ENCODE measurements around the gene PSMA8. TPM values are rescaled to one million over a fixed set of nuclear protein-coding genes. Genes with fewer than 3 reads are reported as not detected.
A peak's percentile ranks its signal among the peaks of the same experiment; 100 is the strongest.
"Not testable (repeated sequence)": the region's sequence is repeated elsewhere in the genome, so short reads cannot be mapped to it uniquely, and the experiment has no call there.

Gene PSMA8
- total RNA-seq, 8 experiments from 2014 or later, result not detected

- Histone ChIP-seq H3K4me3 (no peak overlapping the region), H3K27ac (no peak overlapping the region), H3K4me1 (replicated peaks in 1 of 2) (no peaks in the 10 kb centered on the region)
- ATAC-seq (replicated peaks in 6 of 8), result peak in 2 of 8 experiments; percentile 63 to 77
- in situ Hi-C loops (cut with MboI; ENCODE audit: low pct_unique_long_range_greater_than_20kb in 2 of 9, low sequenced_read_pairs in 9 of 9, unreplicated experiment in 9 of 9), result no loop called here
Observed at GRCh38 chr18:26183395-26184112, 49.9 kb downstream of the PSMA8 start.

- WGBS, 10 experiments, result 15 to 100% (median 53%) methylated on average over 1 to 2 of the region's 2 CpGs
- Histone ChIP-seq H3K4me3 (no peak overlapping the region), H3K27ac (no peak overlapping the region), H3K4me1 (replicated peaks in 1 of 2) (no peaks in the 10 kb centered on the region)
- ATAC-seq (replicated peaks in 6 of 8), result peak in 2 of 8 experiments; percentile 40 to 67
- in situ Hi-C loops (cut with MboI; ENCODE audit: low pct_unique_long_range_greater_than_20kb in 2 of 9, low sequenced_read_pairs in 9 of 9, unreplicated experiment in 9 of 9), result no loop called here
Observed at GRCh38 chr18:26185267-26185666, 51.6 kb downstream of the PSMA8 start.

GRCh38 chr18:26190506-26190905, 56.8 kb downstream of the PSMA8 start:
- no peak overlapping the region for H3K4me3 ChIP-seq
- ATAC-seq (replicated peaks in 6 of 8), result no peak
- no peaks in the 10 kb centered on the region for H3K4me1 ChIP-seq (replicated peaks in 1 of 2)
- H3K27ac ChIP-seq, result no peak overlapping the region
- 74 to 100% (median 90%) methylated on average over 1 to 4 of the region's 8 CpGs; no CpG with 5 or more reads in 3 of the 10 experiments for WGBS, 10 experiments
- in situ Hi-C loops (cut with MboI; ENCODE audit: low pct_unique_long_range_greater_than_20kb in 2 of 9, low sequenced_read_pairs in 9 of 9, unreplicated experiment in 9 of 9), result no loop called here

DNA sequence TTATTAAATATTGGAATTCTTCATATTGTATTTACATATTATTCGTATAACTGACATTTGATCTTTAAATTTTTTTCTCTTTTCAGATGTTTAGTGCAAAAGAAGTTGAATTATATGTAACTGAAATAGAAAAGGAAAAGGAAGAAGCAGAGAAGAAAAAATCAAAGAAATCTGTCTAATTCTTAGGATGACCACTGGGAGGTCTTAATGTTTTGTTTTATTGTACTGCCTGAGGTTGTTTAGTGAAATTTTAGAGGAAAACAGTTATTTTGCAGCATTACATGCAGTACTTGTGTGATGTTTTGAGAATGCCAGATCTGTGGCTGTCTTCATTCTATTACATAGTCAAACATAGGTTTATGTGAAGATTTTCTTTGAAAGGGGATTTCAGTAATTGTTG, 58.6 kb downstream of the PSMA8 start:
- no peak for ATAC-seq (replicated peaks in 6 of 8)
- 0 to 100% (median 82%) methylated on average over 1 of the region's 1 CpG; no CpG with 5 or more reads in 1 of the 10 experiments for WGBS, 10 experiments
- no peak overlapping the region for H3K27ac ChIP-seq
- no peak overlapping the region for H3K4me3 ChIP-seq
- in situ Hi-C loops (cut with MboI; ENCODE audit: low pct_unique_long_range_greater_than_20kb in 2 of 9, low sequenced_read_pairs in 9 of 9, unreplicated experiment in 9 of 9), result no loop called here
- H3K4me1 ChIP-seq (replicated peaks in 1 of 2), result no peaks in the 10 kb centered on the region

- WGBS, 10 experiments, result 10 to 100% (median 83%) methylated on average over 1 to 3 of the region's 3 CpGs; no CpG with 5 or more reads in 3 of the 10 experiments
- peak in 3 of 8 experiments; percentile 40 to 96 (median 72) for ATAC-seq (replicated peaks in 6 of 8)
- Histone ChIP-seq H3K27ac (no peak overlapping the region), H3K4me1 (replicated peaks in 1 of 2) (no peaks in the 10 kb centered on the region), H3K4me3 (no peak overlapping the region)
- in situ Hi-C loops (cut with MboI; ENCODE audit: low pct_unique_long_range_greater_than_20kb in 2 of 9, low sequenced_read_pairs in 9 of 9, unreplicated experiment in 9 of 9), result no loop called here
Observed at GRCh38 chr18:26196605-26197004, 62.9 kb downstream of the PSMA8 start.

GRCh38 chr18:26202001-26202400, 68.3 kb downstream of the PSMA8 start:
- 30 to 100% (median 47%) methylated on average over 1 to 7 of the region's 9 CpGs; no CpG with 5 or more reads in 5 of the 10 experiments for WGBS, 10 experiments
- H3K4me1 ChIP-seq (replicated peaks in 1 of 2); in situ Hi-C loops (cut with MboI; ENCODE audit: low pct_unique_long_range_greater_than_20kb in 2 of 9, low sequenced_read_pairs in 9 of 9, unreplicated experiment in 9 of 9); H3K27ac ChIP-seq; ATAC-seq (replicated peaks in 6 of 8); H3K4me3 ChIP-seq: not testable (repeated sequence)

- 43 to 100% (median 92%) methylated on average over 1 of the region's 1 CpG for WGBS, 10 experiments
- Histone ChIP-seq H3K27ac (no peak overlapping the region), H3K4me3 (no peak overlapping the region), H3K4me1 (replicated peaks in 1 of 2) (no peaks in the 10 kb centered on the region)
- in situ Hi-C loops (cut with MboI; ENCODE audit: low pct_unique_long_range_greater_than_20kb in 2 of 9, low sequenced_read_pairs in 9 of 9, unreplicated experiment in 9 of 9), result no loop called here
- no peak for ATAC-seq (replicated peaks in 6 of 8)
Observed at GRCh38 chr18:26205318-26205717, 71.6 kb downstream of the PSMA8 start.

- no peak overlapping the region for H3K27ac ChIP-seq
- no peak overlapping the region for H3K4me3 ChIP-seq
- ATAC-seq (replicated peaks in 6 of 8), result no peak
- H3K4me1 ChIP-seq (replicated peaks in 1 of 2), result no peaks in the 10 kb centered on the region
- 63 to 100% (median 86%) methylated on average over 1 to 2 of the region's 2 CpGs; no CpG with 5 or more reads in 2 of the 10 experiments for WGBS, 10 experiments
- in situ Hi-C loops (cut with MboI; ENCODE audit: low pct_unique_long_range_greater_than_20kb in 2 of 9, low sequenced_read_pairs in 9 of 9, unreplicated experiment in 9 of 9), result no loop called here
Observed at GRCh38 chr18:26206488-26206887, 72.8 kb downstream of the PSMA8 start.

DNA sequence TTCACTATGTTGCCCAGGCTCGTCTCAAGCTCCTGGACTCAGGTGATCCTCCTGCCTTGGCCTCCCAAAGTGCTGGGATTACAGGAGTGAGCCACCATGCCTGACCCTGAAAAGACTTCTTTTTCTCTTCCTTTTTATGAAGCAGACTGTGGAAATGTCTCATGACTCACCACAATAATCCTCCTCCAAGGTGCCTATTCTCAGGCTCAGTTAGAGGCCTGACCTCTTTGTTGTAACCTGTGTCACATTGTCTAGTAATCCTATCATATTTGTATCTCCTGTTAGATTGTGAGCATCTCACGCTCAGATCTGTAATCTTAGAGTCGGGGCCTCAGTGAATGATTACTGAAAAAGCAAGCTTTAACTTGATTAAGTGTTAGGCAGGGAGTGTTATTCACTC, 74.3 kb downstream of the PSMA8 start:
- WGBS, 10 experiments, result 50 to 100% (median 85%) methylated on average over 1 to 3 of the region's 3 CpGs; no CpG with 5 or more reads in 4 of the 10 experiments

GRCh38 chr18:26208977-26209376, 75.3 kb downstream of the PSMA8 start:
- WGBS, 10 experiments, result 63 to 100% (median 76%) methylated on average over 1 to 2 of the region's 2 CpGs; no CpG with 5 or more reads in 6 of the 10 experiments
- in situ Hi-C loops (cut with MboI; ENCODE audit: low pct_unique_long_range_greater_than_20kb in 2 of 9, low sequenced_read_pairs in 9 of 9, unreplicated experiment in 9 of 9), result no loop called here
- no peak overlapping the region for H3K27ac ChIP-seq
- H3K4me1 ChIP-seq (replicated peaks in 1 of 2), result no peaks in the 10 kb centered on the region
- no peak for ATAC-seq (replicated peaks in 6 of 8)
- no peak overlapping the region for H3K4me3 ChIP-seq

More for the DNA sequence above, 74.3 kb downstream of the PSMA8 start:
- no peak for ATAC-seq (replicated peaks in 6 of 8)
- Histone ChIP-seq H3K27ac (no peak overlapping the region), H3K4me3 (no peak overlapping the region), H3K4me1 (replicated peaks in 1 of 2) (no peaks in the 10 kb centered on the region)
- in situ Hi-C loops (cut with MboI; ENCODE audit: low pct_unique_long_range_greater_than_20kb in 2 of 9, low sequenced_read_pairs in 9 of 9, unreplicated experiment in 9 of 9), result no loop called here

GRCh38 chr18:26210147-26210546, 76.5 kb downstream of the PSMA8 start:
- H3K4me3 ChIP-seq, result no peak overlapping the region
- ATAC-seq (replicated peaks in 6 of 8), result no peak
- in situ Hi-C loops (cut with MboI; ENCODE audit: low pct_unique_long_range_greater_than_20kb in 2 of 9, low sequenced_read_pairs in 9 of 9, unreplicated experiment in 9 of 9), result no loop called here
- H3K4me1 ChIP-seq (replicated peaks in 1 of 2), result no peaks in the 10 kb centered on the region
- no peak overlapping the region for H3K27ac ChIP-seq
- WGBS, 10 experiments, result 10 to 100% (median 90%) methylated on average over 1 to 4 of the region's 4 CpGs; no CpG with 5 or more reads in 2 of the 10 experiments

DNA sequence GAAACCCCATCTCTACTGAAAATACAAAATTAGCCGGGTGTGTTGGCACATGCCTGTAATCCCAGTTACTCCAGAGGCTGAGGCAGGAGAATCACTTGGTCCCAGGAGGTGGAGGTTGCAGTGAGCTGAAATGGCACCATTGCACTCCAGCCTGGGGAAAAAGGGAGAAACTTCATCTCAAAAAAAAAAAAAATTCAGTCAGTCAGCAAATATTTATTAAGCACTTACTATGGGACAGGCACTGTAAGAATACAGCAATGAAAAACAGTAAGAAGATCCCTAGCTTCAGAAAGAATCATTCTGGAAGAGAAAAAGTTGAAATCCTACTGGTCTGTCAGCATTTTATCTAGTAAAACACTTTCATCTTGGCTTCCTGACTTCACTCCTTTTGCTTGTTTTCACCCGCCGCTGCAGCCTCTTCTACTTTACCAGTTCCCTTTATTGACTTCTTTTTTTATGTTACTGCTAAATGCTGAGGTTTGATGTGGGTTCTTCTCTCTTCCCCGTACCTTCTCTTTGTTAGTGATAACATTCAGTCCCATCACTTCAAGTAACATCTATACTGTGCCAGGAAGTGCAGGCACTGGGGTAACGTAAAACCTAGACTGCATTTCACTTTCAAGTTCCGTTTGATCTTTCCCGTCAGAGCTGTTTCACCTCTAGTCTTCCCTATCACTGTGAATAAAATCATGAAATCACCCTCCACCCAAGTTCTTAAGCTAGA, 81.7 kb downstream of the PSMA8 start:
- in situ Hi-C loops (cut with MboI; ENCODE audit: low pct_unique_long_range_greater_than_20kb in 2 of 9, low sequenced_read_pairs in 9 of 9, unreplicated experiment in 9 of 9), result no loop called here
- H3K4me3 ChIP-seq, result no peak overlapping the region
- no peak for ATAC-seq (replicated peaks in 6 of 8)
- WGBS, 10 experiments, result 41 to 98% (median 91%) methylated on average over 2 to 7 of the region's 7 CpGs
- no peaks in the 10 kb centered on the region for H3K4me1 ChIP-seq (replicated peaks in 1 of 2)
- H3K27ac ChIP-seq, result no peak overlapping the region

- in situ Hi-C loops (cut with MboI; ENCODE audit: low pct_unique_long_range_greater_than_20kb in 2 of 9, low sequenced_read_pairs in 9 of 9, unreplicated experiment in 9 of 9), result no loop called here
- Histone ChIP-seq H3K27ac (no peak overlapping the region), H3K4me1 (replicated peaks in 1 of 2) (peaks cover 5 to 9% of the 10 kb centered on the region in 2 donors), H3K4me3 (no peak overlapping the region)
- WGBS, 10 experiments, result 25 to 98% (median 59%) methylated on average over 1 to 7 of the region's 7 CpGs
- ATAC-seq (replicated peaks in 6 of 8), result peak in 2 of 8 experiments; percentile 3 to 5
Observed at GRCh38 chr18:26225022-26225693, 91.5 kb downstream of the PSMA8 start.
